Activated CD4-positive, alpha-beta memory T cell treated with anti-CD3 and anti-CD28 coated beads, Interleukin-2, amount 10 ng/mL, durations not matched to agents 7 days and 5 days (primary cell): ENCODE measurements around the gene IMP4. TPM values are rescaled to one million over a fixed set of nuclear protein-coding genes. Genes with fewer than 3 reads are reported as not detected.
A peak's percentile ranks its signal among the peaks of the same experiment; 100 is the strongest.

Experiments
- CTCF ChIA-PET: fragments of 350-600 bp; sonication (Branson Sonifier 250); formaldehyde crosslinking; loops from one replicate; lab custom pipeline; 2021; ENCODE audit warnings: antibody characterized with exemption, inconsistent platforms; lab: Charles Lee
- POLR2A ChIA-PET: fragments of 350-600 bp; sonication (Branson Sonifier 250); formaldehyde crosslinking; loops from one replicate; lab custom pipeline; 2021; ENCODE audit warnings: antibody characterized with exemption; lab: Charles Lee
- DNase-seq: peaks from one replicate; pipeline ENCODE4 v3.0.0-alpha.2; 2020
- H3K27ac Mint-ChIP-seq: one replicate; pipeline ENCODE4 v1.8.0; 2021; ENCODE audit warnings: mild to moderate bottlenecking, mixed read lengths
- H3K27me3 Mint-ChIP-seq: one replicate; pipeline ENCODE4 v1.8.0; 2021; ENCODE audit warnings: mixed read lengths
- H3K36me3 Mint-ChIP-seq: one replicate; pipeline ENCODE4 v1.8.0; 2021; ENCODE audit warnings: low read depth, mixed read lengths
- H3K4me1 Mint-ChIP-seq: one replicate; pipeline ENCODE4 v1.8.0; 2021; ENCODE audit warnings: mixed read lengths
- H3K4me3 Mint-ChIP-seq: one replicate; pipeline ENCODE4 v1.8.0; 2021; ENCODE audit warnings: mild to moderate bottlenecking, mixed read lengths
- H3K9me3 Mint-ChIP-seq: one replicate; pipeline ENCODE4 v1.8.0; 2021; ENCODE audit warnings: mixed read lengths
- total RNA-seq, 2 experiments: library from RNA; stranded (reverse); gene quantifications; one replicate each; pipeline ENCODE4 v1.2.3, GENCODE V29; 2021

The IMP4 gene
- total RNA-seq, 2 experiments from 2014 or later: 57.7 to 58.9 TPM

DNA sequence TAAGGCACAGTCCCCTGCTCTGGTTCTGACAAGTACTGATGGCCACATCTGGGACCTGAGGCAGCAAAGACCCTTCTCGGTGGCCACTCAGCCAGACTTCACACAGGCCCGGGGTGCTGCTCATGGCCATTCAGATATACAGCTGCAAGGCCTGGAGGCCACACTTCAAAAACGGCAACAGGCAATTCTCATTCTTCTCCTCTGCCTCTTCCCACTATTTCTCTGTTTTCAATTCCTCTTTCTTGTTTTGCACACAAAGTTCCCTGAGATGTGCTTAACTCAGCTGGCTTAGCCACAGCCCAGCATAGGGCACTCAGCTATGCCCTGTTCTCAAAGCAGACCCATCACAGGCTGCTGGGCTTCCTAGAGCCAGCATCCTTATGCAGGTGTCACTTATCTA is 43.0 kb downstream of the IMP4 start:
- Mint-ChIP-seq H3K27me3 (no peaks in the 10 kb centered on the region), H3K27ac (no peak overlapping the region), H3K9me3 (no peaks in the 10 kb centered on the region), H3K4me1 (peaks cover 21% of the 10 kb centered on the region), H3K36me3 (peaks cover 28% of the 10 kb centered on the region), H3K4me3 (no peak overlapping the region)
- ChIA-PET POLR2A (interaction anchor here (1.0 to 2.8 kb wide), 2 partner anchors 13 to 14 kb away, joined by 3 to 8 read pairs; no protein-coding TSS in a partner anchor), CTCF (no interaction called here)
- DNase-seq: no peak

- no peaks in the 10 kb centered on the region for H3K27me3 Mint-ChIP-seq
- no peak overlapping the region for H3K4me3 Mint-ChIP-seq
- peaks cover 21% of the 10 kb centered on the region for H3K4me1 Mint-ChIP-seq
- POLR2A ChIA-PET: interaction anchor here (1.0 kb wide), 1 partner anchor 44 kb away, joined by 3 read pairs; the partner anchor contains the start of gene IMP4
- H3K27ac Mint-ChIP-seq: no peak overlapping the region
- no peak for DNase-seq
- CTCF ChIA-PET: no interaction called here
- peaks cover 18% of the 10 kb centered on the region for H3K36me3 Mint-ChIP-seq
- H3K9me3 Mint-ChIP-seq: no peaks in the 10 kb centered on the region
Measured at GRCh38 chr2:130387071-130387400, 44.3 kb downstream of the IMP4 start.

GRCh38 chr2:130387804-130388203 is 45.1 kb downstream of the IMP4 start:
- Mint-ChIP-seq H3K27me3 (peaks cover 1% of the 10 kb centered on the region), H3K27ac (no peak overlapping the region), H3K9me3 (no peaks in the 10 kb centered on the region), H3K36me3 (peaks cover 10% of the 10 kb centered on the region), H3K4me1 (peaks cover 21% of the 10 kb centered on the region), H3K4me3 (no peak overlapping the region)
- DNase-seq: no peak
- POLR2A ChIA-PET: interaction anchor here (2.4 to 3.9 kb wide), 2 partner anchors 8 to 16 kb away, joined by 8 to 26 read pairs; no protein-coding TSS in a partner anchor
- CTCF ChIA-PET: no interaction called here

GRCh38 chr2:130388221-130388907 is 45.7 kb downstream of the IMP4 start:
- DNase-seq: no peak
- CTCF ChIA-PET: no interaction called here
- peaks cover 21% of the 10 kb centered on the region for H3K4me1 Mint-ChIP-seq
- no peak overlapping the region for H3K4me3 Mint-ChIP-seq
- H3K27ac Mint-ChIP-seq: no peak overlapping the region
- peaks cover 5% of the 10 kb centered on the region for H3K36me3 Mint-ChIP-seq
- peaks cover 1% of the 10 kb centered on the region for H3K27me3 Mint-ChIP-seq
- H3K9me3 Mint-ChIP-seq: no peaks in the 10 kb centered on the region
- POLR2A ChIA-PET: interaction anchor here (2.4 to 3.9 kb wide), 3 partner anchors 9 to 46 kb away, joined by 8 to 26 read pairs (median 9); partner anchors contain the start of gene IMP4

GRCh38 chr2:130389358-130389757 is 46.7 kb downstream of the IMP4 start:
- peaks cover 21% of the 10 kb centered on the region for H3K4me1 Mint-ChIP-seq
- peaks cover 8% of the 10 kb centered on the region for H3K36me3 Mint-ChIP-seq
- ChIA-PET POLR2A (interaction anchor here (1.6 to 3.9 kb wide), 4 partner anchors 10 to 47 kb away, joined by 8 to 26 read pairs (median 8); partner anchors contain the start of gene IMP4), CTCF (interaction anchor here (1.1 kb wide), 1 partner anchor 12 kb away, joined by 3 read pairs; no protein-coding TSS in a partner anchor)
- H3K4me3 Mint-ChIP-seq: no peak overlapping the region
- H3K27me3 Mint-ChIP-seq: peaks cover 1% of the 10 kb centered on the region
- no peaks in the 10 kb centered on the region for H3K9me3 Mint-ChIP-seq
- no peak for DNase-seq
- no peak overlapping the region for H3K27ac Mint-ChIP-seq

GRCh38 chr2:130389783-130390182 is 47.1 kb downstream of the IMP4 start:
- Mint-ChIP-seq H3K4me3 (no peak overlapping the region), H3K9me3 (no peaks in the 10 kb centered on the region), H3K4me1 (peaks cover 21% of the 10 kb centered on the region), H3K27me3 (peaks cover 1% of the 10 kb centered on the region), H3K36me3 (peaks cover 11% of the 10 kb centered on the region), H3K27ac (no peak overlapping the region)
- POLR2A ChIA-PET: interaction anchor here (1.6 to 3.9 kb wide), 4 partner anchors 10 to 47 kb away, joined by 8 to 26 read pairs (median 8); partner anchors contain the start of gene IMP4
- DNase-seq: no peak
- CTCF ChIA-PET: interaction anchor here (1.1 kb wide), 1 partner anchor 13 kb away, joined by 3 read pairs; no protein-coding TSS in a partner anchor

- Mint-ChIP-seq H3K4me3 (peak overlapping the region; percentile 76), H3K4me1 (peaks cover 21% of the 10 kb centered on the region), H3K9me3 (no peaks in the 10 kb centered on the region), H3K27me3 (peaks cover 1% of the 10 kb centered on the region), H3K27ac (no peak overlapping the region), H3K36me3 (peaks cover 8% of the 10 kb centered on the region)
- no peak for DNase-seq
- CTCF ChIA-PET: interaction anchor here (1.0 to 1.5 kb wide), 3 partner anchors 18 to 49 kb away, joined by 3 to 9 read pairs (median 3); a partner anchor contains a TSS
- POLR2A ChIA-PET: interaction anchor here (1.6 to 3.9 kb wide), 4 partner anchors 11 to 48 kb away, joined by 8 to 26 read pairs (median 8); partner anchors contain the start of gene IMP4
Measured at GRCh38 chr2:130390460-130391057, 47.9 kb downstream of the IMP4 start.

DNA sequence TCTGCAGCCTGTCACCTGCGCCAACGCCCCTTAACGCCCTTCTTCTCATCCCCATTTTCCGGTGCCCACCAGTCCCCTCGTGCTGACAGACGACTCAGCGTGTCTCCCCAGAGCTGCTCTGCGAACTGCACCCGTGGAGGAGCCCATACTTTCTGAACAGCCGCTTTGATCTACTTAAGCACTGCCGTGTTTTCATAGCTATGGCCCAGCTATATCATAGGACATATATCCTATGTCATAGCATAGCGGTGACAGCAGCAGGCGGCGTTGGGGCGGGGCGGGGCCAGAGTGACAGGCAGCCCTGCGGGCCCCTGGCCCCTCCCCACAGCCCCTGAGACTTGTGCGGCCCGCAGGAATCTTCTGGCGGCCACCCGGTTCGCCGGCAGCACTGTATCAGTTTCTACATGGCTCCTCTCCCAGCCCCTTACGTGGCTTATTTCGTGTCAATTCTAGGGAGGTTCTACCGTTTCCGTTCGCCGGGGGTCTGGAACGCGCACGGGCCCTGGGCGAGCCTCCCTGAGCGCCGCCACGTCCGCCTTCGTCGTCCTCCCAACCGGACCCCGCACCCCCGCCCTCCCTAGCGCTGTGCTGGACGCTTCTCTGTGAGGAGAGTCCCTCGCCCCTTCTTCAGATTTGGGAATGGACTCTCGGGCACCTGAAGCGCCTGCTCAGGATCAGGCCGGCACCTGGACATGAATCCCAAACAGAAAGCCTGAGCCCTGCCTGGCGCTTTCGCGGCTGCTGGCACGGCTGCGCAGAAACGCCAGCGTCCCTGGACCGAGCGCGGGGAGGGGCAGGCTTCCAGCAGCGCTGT is 48.6 kb downstream of the IMP4 start:
- Mint-ChIP-seq H3K36me3 (peaks cover 6% of the 10 kb centered on the region), H3K27me3 (peaks cover 5% of the 10 kb centered on the region), H3K4me1 (peaks cover 20% of the 10 kb centered on the region), H3K27ac (peak overlapping the region; percentile 64), H3K9me3 (no peaks in the 10 kb centered on the region), H3K4me3 (peak overlapping the region; percentile 76)
- peak; percentile 76 for DNase-seq
- ChIA-PET CTCF (interaction anchor here (0.7 to 1.5 kb wide), 4 partner anchors 19 to 50 kb away, joined by 3 to 9 read pairs (median 3); partner anchors contain the start of gene IMP4), POLR2A (interaction anchor here (1.0 to 3.9 kb wide), 4 partner anchors 14 to 48 kb away, joined by 3 to 26 read pairs (median 8); partner anchors contain the start of gene IMP4)

GRCh38 chr2:130391872-130392670 is 49.4 kb downstream of the IMP4 start:
- Mint-ChIP-seq H3K36me3 (peaks cover 6% of the 10 kb centered on the region), H3K27ac (no peak overlapping the region), H3K9me3 (no peaks in the 10 kb centered on the region), H3K4me3 (peak overlapping the region; percentile 76), H3K27me3 (peaks cover 6% of the 10 kb centered on the region), H3K4me1 (peaks cover 16% of the 10 kb centered on the region)
- ChIA-PET CTCF (no interaction called here), POLR2A (interaction anchor here (1.0 to 1.1 kb wide), 2 partner anchors 19 to 49 kb away, joined by 3 read pairs; partner anchors contain the start of gene IMP4)
- DNase-seq: no peak

DNA sequence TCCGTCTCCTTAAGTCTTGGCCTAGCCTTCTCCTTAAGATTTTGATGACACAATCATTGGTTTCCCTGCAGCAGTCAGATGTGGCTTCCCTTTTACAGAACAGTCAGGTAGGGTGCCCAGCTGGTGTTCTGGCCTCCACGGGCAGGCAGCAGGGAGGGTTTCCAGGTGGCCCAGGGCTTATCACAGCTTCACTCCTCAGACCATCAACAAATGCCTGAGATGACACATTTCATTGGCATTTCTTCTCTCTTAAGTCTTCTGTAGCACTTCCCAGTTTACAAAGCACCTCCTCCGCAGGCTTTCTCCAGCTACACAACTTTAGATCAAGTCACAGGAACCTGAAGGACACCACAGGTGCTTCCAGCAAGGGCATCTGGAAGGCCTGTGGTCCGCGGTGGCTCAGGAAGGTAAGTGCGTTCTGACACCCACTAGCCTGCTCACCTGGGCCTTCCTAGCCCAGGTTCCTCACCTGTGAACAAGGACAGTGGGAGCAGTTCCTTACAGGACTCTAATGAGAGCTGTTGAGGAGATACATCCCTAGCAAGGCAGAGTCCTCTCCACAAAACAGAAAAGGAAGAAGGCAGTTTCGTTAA is 50.7 kb downstream of the IMP4 start:
- Mint-ChIP-seq H3K27me3 (peaks cover 10% of the 10 kb centered on the region), H3K27ac (no peak overlapping the region), H3K9me3 (no peaks in the 10 kb centered on the region), H3K4me1 (peaks cover 14% of the 10 kb centered on the region), H3K4me3 (no peak overlapping the region), H3K36me3 (peaks cover 6% of the 10 kb centered on the region)
- no peak for DNase-seq
- CTCF ChIA-PET: no interaction called here
- POLR2A ChIA-PET: interaction anchor here (0.8 to 1.1 kb wide), 2 partner anchors 21 to 50 kb away, joined by 3 read pairs; partner anchors contain the start of gene IMP4
